Cerebellar nuclear complex (tissue), 1 donor: ENCODE measurements around the gene THSD7B.

ENCODE experiments used
- DNase-seq, 2 experiments: peaks; one replicate each; lab custom pipeline; 2025; lab: John Stamatoyannopoulos, UW

The THSD7B gene

GRCh38 chr2:137387044-137387443 lies 621.7 kb downstream of the THSD7B start:
- no peak for DNase-seq

- no peak for DNase-seq
Measured at GRCh38 chr2:137405496-137405895, 640.2 kb downstream of the THSD7B start.

- DNase-seq = no peak
Measured at GRCh38 chr2:137411585-137411984, 646.2 kb downstream of the THSD7B start.

GRCh38 chr2:137420744-137421143 lies 655.4 kb downstream of the THSD7B start:
- DNase-seq = no peak

- DNase-seq = no peak
Measured at GRCh38 chr2:137435162-137435561, 669.8 kb downstream of the THSD7B start.

- DNase-seq = no peak
Measured at GRCh38 chr2:137437386-137437785, 672.0 kb downstream of the THSD7B start.

GRCh38 chr2:137444970-137445369 lies 679.6 kb downstream of the THSD7B start:
- no peak for DNase-seq

- DNase-seq = no peak
Measured at GRCh38 chr2:137449454-137449853, 684.1 kb downstream of the THSD7B start.

GRCh38 chr2:137454886-137455285 lies 689.5 kb downstream of the THSD7B start:
- DNase-seq = no peak

GRCh38 chr2:137467246-137467862 lies 702.0 kb downstream of the THSD7B start:
- DNase-seq = no peak

- no peak for DNase-seq
Measured at GRCh38 chr2:137493261-137493660, 727.9 kb downstream of the THSD7B start.

GRCh38 chr2:137500599-137500998 lies 735.3 kb downstream of the THSD7B start:
- no peak for DNase-seq

- no peak for DNase-seq
Measured at GRCh38 chr2:137507237-137507636, 741.9 kb downstream of the THSD7B start.

GRCh38 chr2:137508739-137509384 lies 743.5 kb downstream of the THSD7B start:
- DNase-seq = no peak

GRCh38 chr2:137511526-137511925 lies 746.2 kb downstream of the THSD7B start:
- no peak for DNase-seq

- DNase-seq = no peak
Measured at GRCh38 chr2:137521653-137522619, 756.6 kb downstream of the THSD7B start.

- DNase-seq = no peak
Measured at GRCh38 chr2:137522620-137523011, 757.3 kb downstream of the THSD7B start.

- DNase-seq = no peak
Measured at GRCh38 chr2:137523931-137524330, 758.6 kb downstream of the THSD7B start.

GRCh38 chr2:137525132-137525531 lies 759.8 kb downstream of the THSD7B start:
- no peak for DNase-seq

- DNase-seq = no peak
Measured at GRCh38 chr2:137525641-137526190, 760.4 kb downstream of the THSD7B start.

- no peak for DNase-seq
Measured at GRCh38 chr2:137535897-137536296, 770.6 kb downstream of the THSD7B start.

GRCh38 chr2:137539336-137539735 lies 774.0 kb downstream of the THSD7B start:
- no peak for DNase-seq
